Upper lobe of left lung (tissue), 4 donors: Measurements from ENCODE around the gene VPS13C.

Experiments used
- POLR2AphosphoS5 ChIP-seq, 2 donors: sonication (generic); formaldehyde crosslinking; IDR thresholded peaks; one replicate each; pipeline ENCODE4 v1.5.1; 2017; ENCODE audit warnings: antibody characterized with exemption in 2 of 2
- TF ChIP-seq, protein P1 (sequence below), 6 experiments: fragments of 450-650 bp in 4 of 6; fragments of 200-600 bp in 2 of 6; sonication (generic) in 2 of 6; IDR thresholded peaks; one replicate each; pipeline ENCODE4 v1.5.1; 2016 to 2019; ENCODE audit warnings: antibody characterized with exemption in 6 of 6

DNA sequence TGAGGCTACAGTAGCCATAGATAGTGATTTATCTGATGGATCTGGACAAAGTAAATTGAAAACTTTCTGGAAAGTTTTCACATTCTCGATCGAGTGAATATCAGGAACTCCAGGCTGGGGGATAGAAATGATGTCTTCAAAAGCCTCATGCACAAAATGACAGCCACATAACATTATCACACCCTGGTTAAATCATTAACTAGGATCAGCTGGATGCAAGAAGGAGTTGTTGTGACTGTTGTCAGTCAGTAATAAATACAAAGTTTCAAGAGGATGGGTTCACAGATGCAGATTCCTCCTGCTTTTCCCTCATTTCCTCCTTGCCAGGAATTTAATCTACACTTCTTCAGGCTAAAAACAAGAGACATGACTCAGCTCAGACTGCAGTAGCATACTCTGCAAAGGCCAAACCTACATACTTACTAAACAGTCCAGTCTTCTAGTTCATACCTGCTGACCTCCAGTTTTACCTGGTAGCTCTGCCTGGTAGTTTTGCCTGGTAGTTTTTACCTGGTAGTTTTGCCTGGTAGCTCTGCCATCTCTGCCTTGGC lies 47.4 kb upstream of the VPS13C start:
- TF ChIP-seq, protein P1, sequence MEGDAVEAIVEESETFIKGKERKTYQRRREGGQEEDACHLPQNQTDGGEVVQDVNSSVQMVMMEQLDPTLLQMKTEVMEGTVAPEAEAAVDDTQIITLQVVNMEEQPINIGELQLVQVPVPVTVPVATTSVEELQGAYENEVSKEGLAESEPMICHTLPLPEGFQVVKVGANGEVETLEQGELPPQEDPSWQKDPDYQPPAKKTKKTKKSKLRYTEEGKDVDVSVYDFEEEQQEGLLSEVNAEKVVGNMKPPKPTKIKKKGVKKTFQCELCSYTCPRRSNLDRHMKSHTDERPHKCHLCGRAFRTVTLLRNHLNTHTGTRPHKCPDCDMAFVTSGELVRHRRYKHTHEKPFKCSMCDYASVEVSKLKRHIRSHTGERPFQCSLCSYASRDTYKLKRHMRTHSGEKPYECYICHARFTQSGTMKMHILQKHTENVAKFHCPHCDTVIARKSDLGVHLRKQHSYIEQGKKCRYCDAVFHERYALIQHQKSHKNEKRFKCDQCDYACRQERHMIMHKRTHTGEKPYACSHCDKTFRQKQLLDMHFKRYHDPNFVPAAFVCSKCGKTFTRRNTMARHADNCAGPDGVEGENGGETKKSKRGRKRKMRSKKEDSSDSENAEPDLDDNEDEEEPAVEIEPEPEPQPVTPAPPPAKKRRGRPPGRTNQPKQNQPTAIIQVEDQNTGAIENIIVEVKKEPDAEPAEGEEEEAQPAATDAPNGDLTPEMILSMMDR (IDR thresholded peaks at IDR 0.05) = no peak
- TF ChIP-seq POLR2AphosphoS5 (IDR thresholded peaks at IDR 0.05) = no peak
